Esophagus squamous epithelium (tissue), 5 donors: ENCODE data around the gene EVI5. TPM values are rescaled to one million over a fixed set of nuclear protein-coding genes. Genes with fewer than 3 reads are reported as not detected.

Source experiments
- DNase-seq: peaks from one replicate; lab custom pipeline; 2025; lab: John Stamatoyannopoulos, UW
- H3K27ac ChIP-seq, 4 donors: fragments of 200-600 bp; sonication (generic); one replicate each; pipeline ENCODE4 v1.5.1; 2016 to 2019; ENCODE audit warnings: mild to moderate bottlenecking in 1 of 4
- H3K27me3 ChIP-seq, 4 donors: fragments of 200-600 bp; sonication (generic); 1 replicate in 3 of 4; 2 replicates in 1 of 4; pipeline versions ENCODE4 v1.5.1 to v1.6.0; 2017 to 2021; ENCODE audit warnings: antibody characterized with exemption in 1 of 4
- H3K36me3 ChIP-seq, 3 donors: fragments of 200-600 bp; sonication (generic); one replicate each; pipeline ENCODE4 v1.5.1; 2016 to 2019
- H3K4me1 ChIP-seq, 3 donors: fragments of 200-600 bp; sonication (generic); one replicate each; pipeline ENCODE4 v1.5.1; 2017 to 2019
- H3K4me3 ChIP-seq, 4 donors: fragments of 200-600 bp; sonication (generic); 1 replicate in 3 of 4; 2 replicates in 1 of 4; pipeline ENCODE4 v1.5.1; 2016 to 2019; ENCODE audit warnings: mild to moderate bottlenecking in 2 of 4, moderate library complexity in 1 of 4
- H3K9me3 ChIP-seq, 3 donors: fragments of 200-600 bp; sonication (generic); one replicate each; pipeline ENCODE4 v1.5.1; 2016 to 2019
- POLR2A ChIP-seq, 4 donors: fragments of 450-650 bp; IDR thresholded peaks; one replicate each; pipeline ENCODE4 v1.6.1; 2017; ENCODE audit warnings: antibody characterized with exemption in 4 of 4, mild to moderate bottlenecking in 4 of 4, moderate library complexity in 3 of 4
- WGBS, 2 donors: methylation state at CpG; one replicate each; pipeline ENCODE4 v1.1.5; 2018; 5-methylcytosine and 5-hydroxymethylcytosine counted together
- intact Hi-C: fragments of 100-400 bp; cut with DNase I; formaldehyde crosslinking; loops from one replicate; pipeline ENCODE4 v1.15.0; 2022
- total RNA-seq, 4 donors: library from RNA; depleted of rRNA; stranded (reverse); fragments of >200 nt; gene quantifications; one replicate each; pipeline ENCODE4 v1.1.0, GENCODE V29; 2016
- TF ChIP-seq, protein P1 (sequence below), 6 experiments: fragments of 450-650 bp in 4 of 6; fragments of 200-600 bp in 2 of 6; sonication (generic) in 2 of 6; IDR thresholded peaks; one replicate each; pipeline ENCODE4 v1.5.1; 2016 to 2019; ENCODE audit warnings: antibody characterized with exemption in 6 of 6, mild to moderate bottlenecking in 4 of 6, moderate library complexity in 4 of 6
- donor health status: DM: yes; HTN: yes; CAD: no.

The EVI5 gene
- total RNA-seq, 4 donors from 2014 or later = 5.1 to 23.7 (median 9.0) TPM

DNA sequence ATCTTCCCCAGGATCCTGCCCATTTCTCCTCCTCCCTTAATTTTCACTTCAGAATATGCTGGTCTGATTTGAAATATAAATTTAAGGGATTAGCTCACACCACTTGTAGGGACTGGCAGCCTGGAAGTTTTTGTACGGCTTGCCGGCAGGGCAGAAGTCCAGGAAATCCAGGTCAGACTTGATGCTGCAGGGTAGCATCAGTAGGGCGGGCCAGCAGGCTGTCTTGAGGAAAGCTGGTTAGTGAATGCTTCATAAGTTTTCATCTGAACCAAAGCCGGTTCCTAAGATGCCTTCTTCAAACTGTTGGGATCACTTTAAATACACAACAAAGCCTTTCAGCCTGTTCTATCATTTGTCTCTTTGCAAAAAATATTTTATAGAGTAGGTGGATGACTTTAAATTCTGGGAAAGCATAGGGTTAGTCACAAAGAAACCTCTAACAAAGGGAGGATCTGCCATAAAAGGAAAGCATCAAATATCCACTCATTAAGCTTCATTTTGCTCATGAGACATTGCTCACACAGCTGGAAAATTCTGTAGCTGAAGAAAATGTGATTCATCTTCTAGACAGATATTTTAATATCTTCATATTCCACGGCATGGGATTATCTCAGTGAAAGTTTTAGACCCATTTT lies 207.5 kb downstream of the EVI5 start:
- Histone ChIP-seq H3K9me3 (no peaks in the 10 kb centered on the region), H3K4me3 (no peak overlapping the region), H3K27ac (no peak overlapping the region), H3K36me3 (no peaks in the 10 kb centered on the region), H3K4me1 (peaks cover 0 to 14% (median 0%) of the 10 kb centered on the region in 3 donors), H3K27me3 (no peaks in the 10 kb centered on the region)
- WGBS, 2 donors = 21 to 63% methylated on average over 5 of the region's 5 CpGs
- no peak for DNase-seq
- intact Hi-C loops = no loop called here
- TF ChIP-seq, protein P1, sequence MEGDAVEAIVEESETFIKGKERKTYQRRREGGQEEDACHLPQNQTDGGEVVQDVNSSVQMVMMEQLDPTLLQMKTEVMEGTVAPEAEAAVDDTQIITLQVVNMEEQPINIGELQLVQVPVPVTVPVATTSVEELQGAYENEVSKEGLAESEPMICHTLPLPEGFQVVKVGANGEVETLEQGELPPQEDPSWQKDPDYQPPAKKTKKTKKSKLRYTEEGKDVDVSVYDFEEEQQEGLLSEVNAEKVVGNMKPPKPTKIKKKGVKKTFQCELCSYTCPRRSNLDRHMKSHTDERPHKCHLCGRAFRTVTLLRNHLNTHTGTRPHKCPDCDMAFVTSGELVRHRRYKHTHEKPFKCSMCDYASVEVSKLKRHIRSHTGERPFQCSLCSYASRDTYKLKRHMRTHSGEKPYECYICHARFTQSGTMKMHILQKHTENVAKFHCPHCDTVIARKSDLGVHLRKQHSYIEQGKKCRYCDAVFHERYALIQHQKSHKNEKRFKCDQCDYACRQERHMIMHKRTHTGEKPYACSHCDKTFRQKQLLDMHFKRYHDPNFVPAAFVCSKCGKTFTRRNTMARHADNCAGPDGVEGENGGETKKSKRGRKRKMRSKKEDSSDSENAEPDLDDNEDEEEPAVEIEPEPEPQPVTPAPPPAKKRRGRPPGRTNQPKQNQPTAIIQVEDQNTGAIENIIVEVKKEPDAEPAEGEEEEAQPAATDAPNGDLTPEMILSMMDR (IDR thresholded peaks at IDR 0.05) = no peak
- TF ChIP-seq POLR2A (IDR thresholded peaks at IDR 0.05) = no peak

DNA sequence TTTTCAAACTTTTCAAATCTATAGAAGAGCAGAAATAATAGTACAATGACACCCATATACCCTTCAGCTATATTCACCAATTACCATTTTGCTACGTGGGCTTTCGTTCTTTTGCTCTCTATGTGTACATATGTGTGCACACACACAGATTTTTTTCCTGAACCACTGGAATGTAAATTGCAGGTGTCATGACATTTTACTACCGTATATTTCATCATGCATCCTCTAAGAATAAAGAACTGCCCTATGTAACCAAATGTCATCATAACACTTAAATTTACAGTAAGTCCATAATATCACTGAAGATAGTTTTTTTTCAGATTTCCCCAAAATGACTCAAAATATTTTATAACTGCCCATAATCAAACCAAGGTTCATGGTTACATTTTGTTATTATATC lies 209.8 kb downstream of the EVI5 start:
- no peak for DNase-seq
- Histone ChIP-seq H3K27me3 (no peaks in the 10 kb centered on the region), H3K36me3 (no peaks in the 10 kb centered on the region), H3K4me3 (no peak overlapping the region), H3K4me1 (peaks cover 0 to 14% (median 0%) of the 10 kb centered on the region in 3 donors), H3K27ac (no peak overlapping the region), H3K9me3 (no peaks in the 10 kb centered on the region)
- TF ChIP-seq, protein P1 (IDR thresholded peaks at IDR 0.05) = no peak
- TF ChIP-seq POLR2A (IDR thresholded peaks at IDR 0.05) = no peak
- 90 to 93% methylated on average over 3 of the region's 3 CpGs for WGBS, 2 donors
- intact Hi-C loops = no loop called here

DNA sequence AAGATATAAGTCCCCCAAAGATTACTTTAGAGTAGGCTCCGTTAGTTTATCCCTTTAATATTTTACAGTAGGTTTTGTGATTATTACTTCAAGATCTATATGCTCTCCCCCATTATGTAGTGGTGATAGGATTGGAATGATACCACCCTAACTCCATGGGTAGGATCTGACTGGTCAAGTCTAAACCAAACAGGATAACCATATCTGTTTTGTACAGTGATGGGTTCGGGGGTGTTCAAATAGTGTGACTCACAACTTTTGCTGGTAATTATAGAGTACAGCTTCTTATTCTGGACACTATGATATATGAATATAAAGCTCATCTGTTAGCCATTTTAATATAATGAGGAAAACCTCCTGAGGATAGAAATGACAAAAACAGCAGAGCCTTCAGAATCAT lies 212.4 kb downstream of the EVI5 start:
- no peak for DNase-seq
- no peak overlapping the region for H3K27ac ChIP-seq
- WGBS, 2 donors = 45 to 48% methylated on average over 2 of the region's 2 CpGs
- H3K36me3 ChIP-seq = no peaks in the 10 kb centered on the region
- no peaks in the 10 kb centered on the region for H3K27me3 ChIP-seq
- H3K9me3 ChIP-seq = no peaks in the 10 kb centered on the region
- no peak for TF ChIP-seq POLR2A (IDR thresholded peaks at IDR 0.05)
- TF ChIP-seq, protein P1 (IDR thresholded peaks at IDR 0.05) = no peak
- intact Hi-C loops = no loop called here
- H3K4me3 ChIP-seq = no peak overlapping the region
- peaks cover 0 to 8% (median 0%) of the 10 kb centered on the region in 3 donors for H3K4me1 ChIP-seq

DNA sequence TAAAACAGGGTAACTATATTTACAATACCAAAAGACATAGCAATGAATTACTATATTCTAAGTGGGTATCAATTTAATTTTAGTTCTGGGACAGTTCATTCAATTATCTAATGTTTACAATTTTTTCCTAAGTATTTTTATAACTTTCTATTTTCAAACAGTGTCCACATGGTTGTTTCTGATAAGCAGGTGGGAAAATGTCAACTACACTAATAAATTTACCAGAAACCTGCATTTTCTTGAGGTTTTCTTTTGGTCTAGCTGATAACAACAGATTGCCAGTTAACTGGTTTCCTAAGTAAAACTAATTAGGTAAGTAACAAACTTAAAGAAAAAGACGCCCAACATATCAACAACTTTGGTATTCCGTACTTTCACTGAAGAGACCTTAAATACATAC lies 213.3 kb downstream of the EVI5 start:
- 86 to 91% methylated on average over 2 of the region's 2 CpGs for WGBS, 2 donors
- H3K4me1 ChIP-seq = no peaks in the 10 kb centered on the region
- DNase-seq = no peak
- intact Hi-C loops = no loop called here
- no peaks in the 10 kb centered on the region for H3K9me3 ChIP-seq
- no peak overlapping the region for H3K27ac ChIP-seq
- H3K36me3 ChIP-seq = no peaks in the 10 kb centered on the region
- no peak overlapping the region for H3K4me3 ChIP-seq
- TF ChIP-seq, protein P1 (IDR thresholded peaks at IDR 0.05) = no peak
- TF ChIP-seq POLR2A (IDR thresholded peaks at IDR 0.05) = no peak
- H3K27me3 ChIP-seq = no peaks in the 10 kb centered on the region

DNA sequence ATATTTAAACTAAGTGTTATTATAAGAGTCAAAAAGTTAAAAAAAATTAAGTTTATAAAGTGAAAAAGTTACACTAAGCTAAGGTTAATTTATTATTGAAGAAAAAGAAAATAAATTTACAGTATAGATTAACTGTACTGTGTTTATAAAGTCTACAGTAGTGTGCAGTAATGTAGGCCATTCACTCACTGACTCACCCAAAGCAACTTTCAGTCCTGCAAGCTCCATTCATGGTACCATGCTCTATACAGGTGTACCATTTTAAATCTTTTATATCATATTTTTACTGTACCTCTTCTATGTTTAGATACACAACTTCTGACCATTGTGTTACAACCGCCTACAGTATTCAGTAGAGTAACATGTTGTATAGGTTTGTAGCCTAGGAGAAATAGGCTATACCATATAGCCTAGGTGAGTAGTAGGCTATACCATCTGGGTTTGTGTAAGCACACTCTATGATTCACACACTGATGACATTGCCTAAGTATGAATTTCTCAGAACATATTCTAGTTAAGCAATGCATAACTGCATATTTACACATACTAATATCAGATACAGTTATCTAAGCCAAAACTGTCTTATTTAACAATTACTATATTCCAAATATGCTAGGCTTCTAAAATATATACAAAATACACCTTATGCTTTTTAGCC lies 217.6 kb downstream of the EVI5 start:
- no peak for DNase-seq
- WGBS, 2 donors = 100% methylated on average over 1 of the region's 1 CpG
- Histone ChIP-seq H3K4me3 (no peak overlapping the region), H3K4me1 (no peaks in the 10 kb centered on the region), H3K36me3 (no peaks in the 10 kb centered on the region), H3K27ac (no peak overlapping the region), H3K27me3 (no peaks in the 10 kb centered on the region), H3K9me3 (no peaks in the 10 kb centered on the region)
- intact Hi-C loops = no loop called here
- TF ChIP-seq, protein P1 (IDR thresholded peaks at IDR 0.05) = no peak
- TF ChIP-seq POLR2A (IDR thresholded peaks at IDR 0.05) = no peak
